ENCODE measurements around the gene GABRB2.

GRCh38 chr5:161333194-161333880 lies 213.2 kb downstream of the GABRB2 start:
- no peak for TF ChIP-seq RAD51 (IDR thresholded peaks at IDR 0.05; ENCODE audit: borderline replicate concordance)
- TF ChIP-seq, protein P1, sequence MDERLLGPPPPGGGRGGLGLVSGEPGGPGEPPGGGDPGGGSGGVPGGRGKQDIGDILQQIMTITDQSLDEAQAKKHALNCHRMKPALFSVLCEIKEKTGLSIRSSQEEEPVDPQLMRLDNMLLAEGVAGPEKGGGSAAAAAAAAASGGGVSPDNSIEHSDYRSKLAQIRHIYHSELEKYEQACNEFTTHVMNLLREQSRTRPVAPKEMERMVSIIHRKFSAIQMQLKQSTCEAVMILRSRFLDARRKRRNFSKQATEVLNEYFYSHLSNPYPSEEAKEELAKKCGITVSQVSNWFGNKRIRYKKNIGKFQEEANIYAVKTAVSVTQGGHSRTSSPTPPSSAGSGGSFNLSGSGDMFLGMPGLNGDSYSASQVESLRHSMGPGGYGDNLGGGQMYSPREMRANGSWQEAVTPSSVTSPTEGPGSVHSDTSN (CRISPR knock-in tag; IDR thresholded peaks at IDR 0.05) = no peak
- no peak for TF ChIP-seq ZNF225 (CRISPR knock-in tag; IDR thresholded peaks at IDR 0.05)
- TF ChIP-seq CHD4 (IDR thresholded peaks at IDR 0.05; ENCODE audit: borderline replicate concordance, low read length) = no peak
- no peak for TF ChIP-seq TCF7 (IDR thresholded peaks at IDR 0.05; ENCODE audit: low read depth)
- TF ChIP-seq NPAS2 (CRISPR knock-in tag; IDR thresholded peaks at IDR 0.05; ENCODE audit: borderline replicate concordance) = no peak
- TF ChIP-seq TFE3 (CRISPR knock-in tag; IDR thresholded peaks at IDR 0.05) = no peak
- no peak for TF ChIP-seq EP300 (IDR thresholded peaks at IDR 0.05; ENCODE audit: low read depth in 2 of 2, low read length in 2 of 2)
- no peak for TF ChIP-seq EP300 (CRISPR knock-in tag; IDR thresholded peaks at IDR 0.05; ENCODE audit: borderline replicate concordance)
- no peak for TF ChIP-seq ARID3A (IDR thresholded peaks at IDR 0.05; ENCODE audit: low read depth, low read length)
- TF ChIP-seq JUN (CRISPR knock-in tag; IDR thresholded peaks at IDR 0.05) = no peak
- no peak for TF ChIP-seq ZNF331 (CRISPR knock-in tag; IDR thresholded peaks at IDR 0.05)
- TF ChIP-seq MED1 (CRISPR knock-in tag; IDR thresholded peaks at IDR 0.05) = no peak
- TF ChIP-seq SIN3A (IDR thresholded peaks at IDR 0.05; ENCODE audit: borderline replicate concordance, low read depth, low read length) = no peak
- no peak for TF ChIP-seq ZNF556 (CRISPR knock-in tag; IDR thresholded peaks at IDR 0.05; ENCODE audit: borderline replicate concordance)
